Skin of body (tissue), 2 donors: ENCODE data around the gene RILPL1. TPM values are rescaled to one million over a fixed set of nuclear protein-coding genes. Genes with fewer than 3 reads are reported as not detected.
A peak's percentile ranks its signal among the peaks of the same experiment; 100 is the strongest.
"Not testable (repeated sequence)": the region's sequence is repeated elsewhere in the genome, so short reads cannot be mapped to it uniquely, and the experiment has no call there.

ENCODE experiments used
- DNase-seq: peaks from one replicate; lab custom pipeline; 2025; lab: John Stamatoyannopoulos, UW
- total RNA-seq: library from RNA; depleted of rRNA; stranded (reverse); fragments of >200 nt; gene quantifications from one replicate; pipeline ENCODE4 v1.2.3, GENCODE V29; 2014

The RILPL1 gene
- total RNA-seq, 1 donor from 2014 or later, result 7.9 TPM

DNA sequence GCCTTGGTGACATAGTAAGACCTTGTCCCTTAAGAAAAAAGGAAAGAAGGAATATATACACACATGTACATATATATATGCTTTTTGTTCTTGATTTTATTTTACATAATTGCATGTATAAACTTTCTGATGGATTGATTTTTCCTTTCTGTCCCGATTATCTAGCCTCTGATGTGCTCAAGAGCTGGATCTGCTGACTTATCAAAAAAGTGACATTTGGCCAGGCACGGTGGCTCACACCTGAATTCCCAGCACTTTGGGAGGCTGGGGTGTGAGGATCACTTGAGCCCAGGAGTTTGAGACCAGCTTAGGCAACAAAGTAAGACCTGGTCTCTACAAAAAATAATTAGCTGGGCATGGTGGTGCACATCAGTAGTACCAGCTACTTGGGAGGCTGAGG lies 63.5 kb downstream of the RILPL1 start:
- DNase-seq, result no peak

DNA sequence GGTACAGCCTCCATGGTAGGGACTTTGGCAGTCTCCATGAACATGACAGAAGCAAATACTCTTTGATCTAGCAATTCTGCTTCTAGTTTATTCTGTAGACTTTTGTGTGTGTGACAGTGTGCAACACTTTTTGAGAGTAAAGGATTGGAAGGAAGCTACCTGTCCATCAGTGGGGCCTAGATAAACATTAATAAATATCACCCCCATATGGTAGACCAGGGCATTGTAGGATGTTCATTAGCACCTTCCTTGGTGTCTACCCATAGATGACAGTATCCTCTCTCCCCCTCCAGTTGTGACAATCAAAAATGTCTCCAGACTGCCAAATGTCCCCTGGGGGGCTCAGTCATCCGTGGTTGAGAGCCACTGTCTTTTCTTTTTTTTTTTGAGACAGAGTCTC lies 64.7 kb downstream of the RILPL1 start:
- DNase-seq, result no peak

DNA sequence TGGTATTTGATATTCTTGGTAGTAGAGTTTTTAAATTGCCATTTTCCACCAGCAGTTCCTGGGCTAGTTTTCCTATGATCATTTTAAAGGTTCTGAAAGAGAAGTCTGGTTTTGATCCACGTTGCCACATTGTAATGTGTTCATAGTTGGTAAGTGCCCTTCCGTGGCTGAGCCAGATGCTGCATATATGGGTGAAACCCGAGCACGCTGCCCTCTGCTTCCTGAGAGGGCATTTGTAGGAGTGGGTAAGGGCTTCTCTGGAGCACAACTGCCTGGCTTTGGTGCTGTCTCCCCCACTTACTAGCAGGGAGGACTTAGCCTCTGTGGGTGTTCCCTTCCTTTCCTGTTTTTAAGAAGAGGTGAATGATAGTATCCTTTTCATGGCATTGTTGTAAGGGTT lies 68.4 kb downstream of the RILPL1 start:
- DNase-seq, result no peak

DNA sequence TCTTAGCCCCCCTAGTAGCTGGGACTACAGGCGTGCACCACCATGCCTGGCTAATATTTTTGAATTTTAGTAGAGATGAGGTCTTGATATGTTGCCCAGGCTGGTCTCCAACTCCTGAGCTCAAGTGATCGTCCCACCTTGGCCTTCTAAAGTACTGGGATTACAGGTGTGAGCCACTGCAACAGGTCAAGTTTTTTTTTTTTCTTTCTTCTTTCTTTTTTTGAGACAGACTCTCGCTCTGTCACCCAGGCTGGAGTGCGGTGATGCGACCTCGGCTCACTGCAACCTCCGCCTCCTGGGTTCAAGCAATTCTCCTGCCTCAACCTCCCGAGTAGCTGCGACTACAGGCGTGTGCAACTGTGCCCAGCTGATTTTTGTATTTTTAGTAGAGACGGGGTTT lies 70.3 kb downstream of the RILPL1 start:
- DNase-seq, result not testable (repeated sequence)

DNA sequence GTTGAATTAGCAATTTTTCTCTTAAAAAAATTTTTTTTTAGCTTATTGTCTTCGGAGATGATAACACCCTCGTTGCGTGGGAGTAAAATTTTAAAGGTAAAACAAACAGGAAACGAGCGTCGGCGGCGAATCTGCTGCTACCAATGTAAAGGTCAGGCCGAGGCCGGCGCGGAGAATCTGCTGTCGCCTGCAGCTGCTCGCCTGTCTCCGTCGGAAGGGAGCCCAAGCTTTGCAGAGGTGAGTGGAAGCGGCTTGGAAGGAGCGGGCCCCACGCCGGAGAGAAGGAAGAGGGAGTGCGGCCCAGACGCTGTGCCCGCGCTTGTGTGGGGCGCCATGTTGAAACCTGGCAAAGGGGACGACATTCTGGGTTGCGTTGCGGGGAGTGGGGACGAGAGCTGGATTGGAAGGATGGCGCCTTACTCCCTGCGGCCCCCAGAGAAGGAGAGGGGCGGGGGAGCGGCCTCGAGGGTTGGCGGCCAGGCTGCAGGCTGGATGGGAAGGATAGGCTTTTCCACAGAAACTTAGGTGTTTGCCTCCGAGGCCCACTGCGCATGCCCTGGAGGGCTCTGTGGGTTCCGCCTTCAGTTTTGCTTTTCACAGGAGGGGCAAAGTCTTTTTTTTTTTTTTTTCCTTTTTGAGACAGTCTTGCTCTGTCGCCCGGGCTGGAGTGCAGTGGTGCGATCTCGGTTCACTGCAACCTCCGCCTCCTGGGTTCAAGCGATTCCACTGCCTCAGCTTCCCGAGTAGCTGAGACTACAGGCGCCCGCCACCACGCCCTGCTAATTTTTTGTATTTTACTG lies 75.3 kb downstream of the RILPL1 start, which contains the start of gene SNRNP35:
Gene SNRNP35 (plus strand): TSS at position 160 of the 800 bp plus-strand sequence. CDS start 7,402 bp downstream, outside the sequence.
- DNase-seq, result peak; percentile 82

DNA sequence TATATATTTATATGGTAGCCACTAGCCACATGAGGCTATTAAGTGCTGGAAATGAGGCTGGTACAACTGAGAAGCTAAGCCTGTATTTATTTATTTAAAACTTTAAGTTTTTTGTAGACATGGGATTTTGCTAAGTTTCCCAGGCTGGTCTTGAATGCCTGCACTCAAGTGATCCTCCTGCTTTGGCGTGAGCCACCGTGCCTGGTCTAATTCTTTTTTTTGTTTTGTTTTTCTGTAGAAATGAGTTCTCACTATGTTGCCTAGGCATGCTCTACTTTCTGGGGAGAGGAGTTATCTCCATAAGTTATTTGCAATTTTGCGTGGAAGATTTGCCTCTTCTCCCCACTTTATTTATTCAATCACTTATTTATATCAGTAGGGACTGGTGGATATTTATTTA lies 80.4 kb downstream of the RILPL1 start:
- DNase-seq, result no peak

DNA sequence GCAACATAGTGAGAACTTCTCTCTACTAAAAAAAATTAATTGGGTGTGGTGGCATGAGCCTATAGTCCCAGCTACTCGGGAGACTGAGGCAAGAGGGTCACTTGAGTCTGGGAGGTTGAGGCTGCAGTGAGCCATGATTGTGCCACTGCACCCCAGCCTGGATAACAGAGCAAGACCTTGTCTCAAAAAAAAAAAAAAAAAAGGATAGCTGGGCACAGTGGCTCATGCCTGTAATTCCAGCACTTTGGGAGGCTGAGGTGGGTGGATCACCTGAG lies 81.3 kb downstream of the RILPL1 start:
- DNase-seq, result not testable (repeated sequence)

DNA sequence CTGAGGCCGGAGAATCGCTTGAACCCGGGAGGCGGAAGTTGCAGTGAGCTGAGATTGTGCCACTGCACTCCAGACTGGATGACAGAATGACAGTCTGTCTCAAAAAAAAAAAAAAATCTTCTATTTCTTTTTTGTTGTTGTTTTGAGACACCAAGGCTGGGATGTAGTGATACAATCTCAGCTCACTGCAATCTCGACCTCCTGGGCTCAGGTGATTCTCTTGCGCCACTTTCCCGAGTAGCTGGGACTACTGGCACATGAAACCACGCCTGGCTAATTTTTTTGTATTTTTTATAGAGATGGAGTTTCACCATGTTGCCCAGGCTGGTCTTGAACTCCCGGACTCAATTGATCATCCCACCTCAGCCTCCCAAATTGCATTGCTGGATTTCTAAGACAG lies 82.9 kb downstream of the RILPL1 start:
- DNase-seq, result no peak

DNA sequence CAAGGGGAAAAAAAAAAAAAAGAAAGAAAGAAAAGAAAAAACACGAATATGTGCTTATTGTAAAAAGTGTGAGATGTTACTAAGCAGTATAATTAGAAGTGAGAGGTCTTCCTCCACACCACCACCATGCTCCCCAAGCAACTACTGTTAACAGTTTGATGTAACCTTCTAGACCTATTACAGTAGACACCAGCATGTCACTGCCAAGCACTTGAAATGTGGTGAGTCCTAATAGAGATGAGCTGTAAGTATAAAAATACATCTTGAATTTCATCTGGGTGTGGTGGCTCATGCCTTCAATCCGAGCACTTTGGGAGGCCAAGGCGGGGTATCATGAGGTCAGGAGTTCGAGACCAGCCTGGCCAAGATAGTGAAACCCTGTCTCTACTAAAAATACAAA lies 83.7 kb downstream of the RILPL1 start:
- no peak for DNase-seq

DNA sequence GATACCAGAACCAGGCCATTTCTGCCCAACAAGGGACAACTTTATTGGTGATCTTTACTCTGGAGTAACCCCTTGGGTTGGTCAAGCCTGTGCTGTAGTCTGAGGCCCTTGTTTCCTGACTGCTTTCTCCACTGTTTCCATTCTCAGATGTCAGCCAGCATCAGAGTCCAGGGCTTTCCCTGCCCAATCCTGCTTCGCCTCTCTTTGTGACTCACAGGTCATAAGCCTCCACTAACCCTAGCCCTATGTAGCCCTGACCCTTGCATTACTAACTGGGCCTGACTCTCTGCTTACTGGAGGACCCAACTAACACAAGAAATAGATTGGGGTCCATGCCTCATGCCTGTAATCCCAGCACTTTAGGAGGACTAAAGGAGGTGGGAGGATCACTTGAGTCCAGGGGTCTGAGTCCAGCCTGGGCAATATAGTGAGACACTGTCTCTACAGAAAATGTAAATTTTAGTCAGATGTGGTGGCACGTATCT lies 84.2 kb downstream of the RILPL1 start:
- DNase-seq, result no peak

DNA sequence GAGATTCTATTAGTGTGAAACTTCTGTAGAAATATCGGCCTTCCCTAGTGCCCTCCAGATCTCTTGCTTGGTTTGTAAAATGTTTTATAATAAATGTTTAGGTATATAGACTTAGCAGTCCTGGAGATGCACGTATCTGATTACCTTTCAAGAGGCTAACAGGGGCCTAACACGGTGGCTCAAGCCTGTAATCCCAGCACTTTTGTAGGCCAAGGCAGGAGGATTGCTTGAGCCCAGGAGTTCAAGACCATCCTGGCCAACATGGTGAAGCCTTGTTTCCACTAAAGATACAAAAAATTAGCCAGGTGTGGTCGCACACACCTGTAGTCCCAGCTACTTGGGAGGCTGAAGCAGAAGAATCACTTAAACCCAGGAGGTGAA lies 87.2 kb downstream of the RILPL1 start:
- DNase-seq, result no peak

DNA sequence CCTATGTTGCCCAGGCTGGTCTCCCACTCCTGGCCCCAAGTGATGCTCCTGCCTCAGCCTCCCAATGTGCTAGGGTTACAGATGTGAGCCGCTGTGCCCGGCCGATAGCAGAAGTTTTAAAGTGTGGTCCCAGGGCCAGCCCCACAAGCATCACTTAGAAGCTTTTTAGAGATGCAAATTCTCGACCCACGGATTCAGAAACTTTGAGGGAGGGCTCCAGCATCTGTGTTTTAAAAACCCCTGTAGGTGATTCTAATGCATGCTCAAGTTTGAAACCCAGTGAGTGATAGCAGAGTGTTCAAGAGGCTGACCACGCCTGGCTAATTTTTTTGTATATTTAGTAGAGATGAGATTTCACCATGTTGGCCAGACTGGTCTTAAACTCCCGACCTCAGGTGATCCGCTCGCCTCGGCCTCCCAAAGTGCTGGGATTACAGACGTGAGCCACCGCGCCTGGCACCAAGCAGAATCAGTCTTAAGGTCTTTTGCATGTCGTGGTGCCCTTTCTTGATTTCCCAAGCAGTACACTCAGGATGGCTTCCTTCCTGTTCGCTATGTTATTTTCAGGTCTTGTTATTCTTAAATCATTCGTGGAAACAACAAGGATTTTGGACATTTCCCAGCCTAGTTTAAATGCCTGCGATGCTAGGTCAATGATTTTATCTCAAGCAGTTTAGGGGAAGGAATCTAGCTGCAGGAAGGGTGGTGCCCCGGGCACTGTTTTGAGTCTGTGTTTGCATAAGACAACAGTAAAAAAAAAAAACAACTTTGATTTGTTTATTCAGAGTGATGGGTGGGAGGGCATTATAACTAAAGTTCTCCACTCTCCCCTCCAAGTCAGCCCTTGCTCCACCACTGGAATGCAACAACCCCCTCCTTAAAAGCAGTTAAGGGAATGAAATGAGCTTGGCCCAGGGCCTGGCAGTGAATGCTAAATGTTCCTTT lies 87.9 kb downstream of the RILPL1 start:
- peak; percentile 21 for DNase-seq

DNA sequence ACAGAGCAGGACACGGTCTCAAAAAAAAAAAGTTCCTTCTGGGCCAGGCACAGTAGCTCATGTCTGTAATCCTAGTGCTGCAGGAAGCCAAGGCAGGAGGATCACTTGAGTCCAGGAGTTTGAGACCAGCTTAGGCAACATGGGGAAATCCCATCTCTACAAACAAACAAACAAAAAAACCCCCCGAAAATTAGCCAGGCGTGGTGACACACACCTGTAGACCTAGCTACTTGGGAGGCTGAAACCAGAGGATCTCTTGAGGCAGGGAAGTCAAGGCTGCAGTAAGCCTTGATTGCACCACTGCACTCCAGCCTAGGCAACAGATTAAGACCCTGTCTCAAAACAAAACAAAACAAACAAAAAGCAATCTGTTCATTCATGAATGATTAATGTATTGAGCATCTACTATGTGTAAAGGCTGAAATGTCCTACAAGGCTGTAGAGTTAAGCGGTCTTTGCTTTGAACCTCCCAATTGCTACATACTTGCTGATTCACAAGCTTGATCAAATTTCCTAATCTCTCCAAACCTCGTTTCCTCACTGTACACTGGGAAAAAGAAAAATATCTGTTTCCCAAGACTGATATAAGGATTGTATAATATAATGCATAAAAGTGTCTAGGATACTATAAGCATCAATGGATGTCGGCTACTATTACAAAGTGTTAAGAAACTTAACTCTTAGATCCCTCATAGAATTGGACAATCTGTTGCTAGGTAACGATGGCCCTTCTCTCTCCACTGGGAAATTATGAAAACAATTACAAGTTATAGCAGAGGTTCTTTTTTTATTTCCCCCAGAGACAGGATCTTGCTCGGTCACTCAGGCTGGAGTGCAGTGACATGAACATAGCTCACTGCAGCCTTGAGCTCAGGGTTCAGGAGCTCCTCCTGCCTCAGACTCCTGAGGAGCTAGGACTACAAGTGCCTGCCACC lies 89.2 kb downstream of the RILPL1 start:
- DNase-seq, result no peak

DNA sequence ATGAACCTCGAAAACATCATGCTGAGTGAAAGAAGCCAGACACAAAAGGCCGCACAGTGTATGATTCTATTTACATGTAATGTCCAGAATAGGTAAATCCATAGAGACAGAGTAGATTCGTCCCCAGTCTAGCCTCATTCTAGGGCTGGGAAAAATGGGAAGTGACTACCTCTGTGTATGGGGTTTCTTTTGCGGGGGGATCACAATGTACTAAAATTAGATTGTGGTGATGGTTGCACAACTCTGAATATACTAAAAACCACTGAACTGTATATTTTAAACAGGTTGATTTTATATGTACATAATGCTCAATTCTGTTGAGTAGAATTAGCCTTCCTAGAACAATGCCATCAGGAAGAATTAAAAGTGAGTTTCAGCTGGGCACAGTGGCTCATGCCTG lies 90.7 kb downstream of the RILPL1 start:
- DNase-seq, result no peak

DNA sequence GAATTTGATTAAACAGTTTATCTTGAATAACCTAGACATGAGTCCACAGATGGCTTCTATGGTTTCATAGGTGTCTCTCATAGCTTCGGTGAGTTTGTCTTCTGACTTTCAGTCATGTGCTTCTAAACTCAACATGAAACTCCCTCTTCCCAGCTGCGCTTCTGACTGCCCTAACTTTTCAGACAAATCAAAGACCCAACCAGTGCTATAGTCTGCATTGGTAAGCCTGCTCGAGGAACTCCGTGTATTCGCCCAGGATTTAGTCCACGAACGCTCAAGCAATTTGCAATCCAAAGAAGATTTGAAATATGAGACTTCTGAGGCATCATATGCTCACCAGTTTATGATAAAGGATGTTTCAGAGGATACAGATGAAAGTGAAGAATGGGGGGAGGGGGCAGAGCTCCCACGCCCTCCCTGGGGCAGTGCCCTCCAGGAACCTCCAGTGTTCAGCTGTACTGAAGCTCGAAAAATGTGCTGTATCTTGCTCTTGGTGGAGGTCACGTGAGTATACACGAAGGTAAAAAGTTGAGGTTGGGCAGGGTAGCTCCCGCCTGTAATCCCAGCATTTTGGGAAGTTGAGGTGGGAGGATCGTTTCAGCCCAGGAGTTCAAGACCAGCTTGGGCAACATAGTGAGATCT lies 91.9 kb downstream of the RILPL1 start:
- no peak for DNase-seq

DNA sequence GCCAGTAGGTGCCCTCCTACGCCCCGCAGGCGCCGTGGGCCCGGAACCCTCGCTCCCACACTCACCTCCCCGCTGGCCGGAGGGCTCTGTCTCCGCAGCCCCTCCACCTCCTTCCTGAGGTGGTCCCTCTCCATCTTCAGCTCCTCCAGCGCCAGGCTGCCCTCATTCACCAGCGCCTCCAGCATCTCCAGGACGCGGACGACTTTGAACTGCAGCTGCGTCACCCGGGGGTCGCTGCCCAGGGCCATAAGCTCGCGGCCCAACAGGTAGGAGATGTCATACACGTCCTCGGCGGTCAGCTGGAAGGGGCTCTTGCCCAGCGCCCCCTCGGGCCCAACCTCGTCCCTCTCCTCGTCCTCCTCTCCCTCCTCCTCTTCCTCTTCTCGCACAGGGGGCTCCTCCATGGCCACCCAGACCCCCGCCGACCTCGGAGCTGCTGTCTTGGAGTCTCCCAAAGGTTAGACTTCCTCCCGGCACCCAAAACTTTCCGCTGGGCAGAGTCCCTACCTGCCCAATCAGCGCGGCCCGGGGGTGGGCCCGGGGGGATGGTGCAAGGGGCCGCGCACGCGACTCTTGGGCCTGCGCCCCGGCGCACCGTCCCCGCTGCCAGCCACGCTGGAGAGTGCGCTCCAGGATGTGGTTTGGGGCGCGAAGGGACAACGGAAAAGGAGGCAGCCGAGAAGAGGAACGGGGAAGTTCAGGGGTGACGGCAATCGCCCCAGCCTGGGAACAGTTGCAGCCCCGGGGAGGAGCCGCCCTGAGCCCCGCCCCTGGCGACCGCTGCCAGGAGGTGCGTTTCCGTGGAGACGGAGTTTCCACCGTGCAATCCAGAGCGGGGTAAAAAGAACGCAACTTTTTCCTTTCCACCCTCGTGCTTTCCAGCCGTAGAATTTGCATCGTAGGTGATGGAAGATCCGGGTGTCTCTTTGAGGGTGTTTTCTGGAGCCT lies 97.2 kb downstream of the RILPL1 start, which contains the start of gene RILPL2:
Gene RILPL2 (minus strand): TSS at position 668 of the 948 bp plus-strand sequence. CDS start 264 bp downstream, at position 404.
- DNase-seq, result peak; percentile 73

DNA sequence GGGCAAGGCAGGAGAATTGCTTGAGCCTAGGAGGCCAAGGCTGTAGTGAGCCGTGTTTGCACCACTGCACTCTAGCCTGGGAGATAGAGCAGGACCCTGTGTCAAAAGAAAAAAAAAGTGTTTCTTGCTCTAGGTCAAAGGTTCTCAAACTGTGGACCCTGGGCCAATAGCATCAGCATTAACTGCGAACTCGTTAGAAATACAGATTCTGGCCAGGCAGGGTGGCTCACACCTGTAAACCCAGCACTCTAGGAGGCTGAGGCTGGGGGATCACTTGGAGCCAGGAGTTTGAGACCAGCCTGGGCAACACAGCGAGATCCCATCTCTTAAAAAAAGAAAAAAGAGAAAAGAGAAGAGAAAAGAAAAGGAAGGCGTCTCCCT lies 97.9 kb downstream of the RILPL1 start:
- DNase-seq, result no peak

DNA sequence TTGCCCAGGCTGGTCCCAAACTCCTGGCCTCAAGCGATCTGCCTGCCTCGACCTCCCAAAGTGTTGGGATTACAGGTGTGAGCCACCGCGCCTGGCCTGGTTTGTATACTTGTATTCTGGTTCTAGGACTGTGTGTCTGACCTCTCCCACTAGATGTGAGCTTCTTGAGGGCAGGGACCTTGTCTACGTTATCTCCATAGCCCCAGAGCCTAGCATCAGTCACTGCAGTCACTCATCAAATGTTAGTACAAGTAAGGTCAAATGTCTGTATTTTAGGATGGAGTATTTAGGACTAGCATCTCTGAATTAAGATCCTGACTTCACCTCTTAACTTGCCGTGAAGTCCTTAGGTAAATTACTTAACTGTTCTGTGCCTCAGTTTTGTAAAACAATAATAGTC lies 99.9 kb downstream of the RILPL1 start:
- DNase-seq, result no peak
